Measurements from ENCODE around the gene HMGN5.

Gene HMGN5

DNA sequence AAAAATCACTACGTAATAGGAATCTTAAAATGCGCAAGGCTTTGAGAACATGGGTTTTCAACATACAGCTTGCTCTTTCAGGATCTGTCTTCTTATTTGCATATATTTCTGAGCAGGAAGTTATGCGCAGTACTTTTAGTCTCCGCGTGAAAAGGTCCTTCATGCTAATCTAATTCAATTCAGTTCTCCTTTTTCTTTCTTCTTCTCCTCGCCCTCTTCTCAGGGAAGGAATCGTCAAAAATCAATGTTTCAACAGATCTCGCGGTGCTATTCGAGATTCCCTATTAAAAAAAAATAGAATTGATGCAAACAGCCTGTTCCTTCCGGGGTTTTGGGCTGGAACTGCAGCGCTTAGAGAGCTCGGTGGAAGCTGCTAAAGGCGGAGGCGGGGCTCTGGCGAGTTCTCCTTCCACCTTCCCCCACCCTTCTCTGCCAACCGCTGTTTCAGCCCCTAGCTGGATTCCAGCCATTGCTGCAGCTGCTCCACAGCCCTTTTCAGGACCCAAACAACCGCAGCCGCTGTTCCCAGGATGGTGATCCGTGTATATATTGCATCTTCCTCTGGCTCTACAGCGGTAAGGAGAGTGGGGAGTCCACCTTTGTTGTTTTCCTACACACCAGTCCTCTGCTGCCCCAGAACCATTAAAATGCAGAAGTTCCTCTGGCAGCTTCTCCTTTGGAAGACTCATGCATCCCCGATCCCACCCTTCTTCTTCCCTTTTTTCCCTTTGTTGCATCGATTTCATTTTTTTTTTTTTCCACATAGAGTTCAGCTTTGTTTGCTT, at the start of gene HMGN5, which contains the start of gene SH3BGRL:
Gene HMGN5, minus strand, starts transcription at position 243 of the 785 bp plus-strand sequence. CDS start 80,364 bp downstream, outside the sequence.
Gene SH3BGRL, plus strand, starts transcription at position 432 of the 785 bp plus-strand sequence. Its CDS starts 99 bp downstream, at position 531.
- peak; percentile 71 for DNase-seq

GRCh38 chrX:81241753-81242152, 40.0 kb upstream of the HMGN5 start:
- no peak for DNase-seq

- DNase-seq, result no peak
Observed at GRCh38 chrX:81240701-81241331, 39.1 kb upstream of the HMGN5 start.

GRCh38 chrX:81238166-81238565, 36.5 kb upstream of the HMGN5 start:
- no peak for DNase-seq

GRCh38 chrX:81237516-81237915, 35.8 kb upstream of the HMGN5 start:
- no peak for DNase-seq

GRCh38 chrX:81232218-81232617, 30.5 kb upstream of the HMGN5 start:
- DNase-seq, result no peak

DNA sequence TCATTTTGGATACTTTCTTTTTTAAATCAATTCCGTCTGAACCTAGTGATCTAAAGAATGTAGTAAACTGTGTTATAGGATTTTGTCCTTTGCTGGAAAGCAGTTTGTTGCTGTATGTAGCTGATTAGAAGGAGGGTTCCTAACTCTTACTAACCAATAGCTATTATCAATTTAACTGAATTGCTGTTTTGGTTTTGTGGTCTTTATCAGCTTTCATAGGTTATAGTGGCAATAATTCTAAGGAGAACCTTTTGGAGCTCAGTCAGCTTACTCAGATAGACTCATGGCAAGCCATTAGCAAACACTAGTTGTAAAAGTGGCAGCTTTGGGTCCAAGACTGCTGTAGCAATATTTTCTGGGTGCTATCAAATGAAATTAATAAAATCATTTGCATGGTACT, 29.8 kb upstream of the HMGN5 start:
- DNase-seq, result no peak

GRCh38 chrX:81229901-81230300, 28.2 kb upstream of the HMGN5 start:
- DNase-seq, result no peak

- no peak for DNase-seq
Observed at GRCh38 chrX:81229229-81229628, 27.5 kb upstream of the HMGN5 start.

- no peak for DNase-seq
Observed at GRCh38 chrX:81215685-81216084, 14.0 kb upstream of the HMGN5 start.

GRCh38 chrX:81208916-81209315, 7.2 kb upstream of the HMGN5 start:
- no peak for DNase-seq

DNA sequence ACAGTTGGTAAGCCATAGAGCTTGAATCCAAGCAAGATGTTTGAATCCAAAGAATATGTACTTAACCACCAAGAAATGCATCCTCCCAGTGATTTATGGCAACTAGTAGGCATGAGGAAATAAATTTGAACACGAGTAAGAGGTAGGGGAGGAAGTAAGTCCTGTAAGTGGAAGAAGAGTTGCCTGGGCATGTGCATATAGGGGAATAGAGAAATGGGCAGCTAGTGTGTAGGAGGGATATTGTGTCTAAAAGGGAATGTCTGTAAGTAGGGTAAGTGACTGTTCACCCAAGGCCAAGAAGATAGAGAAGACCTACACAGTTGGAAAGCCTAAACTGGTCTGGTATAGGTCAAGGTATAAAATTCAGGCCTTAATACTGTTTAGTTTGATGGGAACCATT, 4.8 kb upstream of the HMGN5 start:
- DNase-seq, result no peak

- DNase-seq, result no peak
Observed at GRCh38 chrX:81205551-81205950, 3.8 kb upstream of the HMGN5 start.

DNA sequence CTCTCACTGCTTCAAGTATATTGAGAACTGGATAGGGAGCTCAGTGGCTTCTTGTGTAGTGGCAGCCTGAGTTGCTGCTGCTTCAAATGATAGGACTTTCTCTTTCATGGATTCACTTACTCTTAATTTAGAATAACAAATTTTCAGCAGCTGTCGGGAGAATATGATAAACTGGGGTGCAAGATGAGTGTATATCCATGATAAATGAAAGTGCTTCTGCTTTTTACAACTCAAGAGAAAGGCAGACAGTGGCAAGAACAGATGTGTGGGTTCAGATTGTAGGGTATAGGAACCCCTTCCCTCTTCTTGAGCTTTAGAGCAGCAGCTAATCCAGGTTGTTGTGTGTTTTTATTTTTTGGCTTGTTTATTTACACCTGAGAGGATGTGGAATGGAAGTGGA, 1.2 kb upstream of the HMGN5 start:
- DNase-seq, result no peak

- DNase-seq, result peak; percentile 1
Observed at GRCh38 chrX:81202456-81202819, 725 bp upstream of the HMGN5 start.

- no peak for DNase-seq
Observed at GRCh38 chrX:81201071-81201470, 642 bp downstream of the HMGN5 start.

GRCh38 chrX:81195712-81196111, 6.0 kb downstream of the HMGN5 start:
- DNase-seq, result peak; percentile 68

- DNase-seq, result no peak
Observed at GRCh38 chrX:81195259-81195658, 6.5 kb downstream of the HMGN5 start.

GRCh38 chrX:81174286-81174685, 27.4 kb downstream of the HMGN5 start:
- peak; percentile 1 for DNase-seq

DNA sequence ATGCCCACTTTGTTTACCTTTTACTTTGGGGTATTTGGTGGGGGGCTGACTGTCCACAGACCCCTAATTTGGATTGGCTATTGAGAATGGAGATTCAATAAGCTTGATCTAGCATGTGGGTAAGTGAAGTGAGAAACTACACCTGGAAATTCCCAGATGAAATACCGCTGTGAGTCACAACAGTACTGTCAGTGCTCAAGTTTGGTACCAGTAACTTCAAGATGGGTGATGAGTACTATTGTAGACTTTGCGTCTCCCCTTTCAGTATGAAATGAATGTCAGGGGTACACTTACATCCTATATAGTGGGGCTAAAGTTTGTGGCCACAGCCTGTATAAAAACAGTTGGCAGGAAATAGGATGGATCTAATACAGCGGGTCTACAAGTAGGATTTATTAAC, 33.3 kb downstream of the HMGN5 start:
- DNase-seq, result no peak

DNA sequence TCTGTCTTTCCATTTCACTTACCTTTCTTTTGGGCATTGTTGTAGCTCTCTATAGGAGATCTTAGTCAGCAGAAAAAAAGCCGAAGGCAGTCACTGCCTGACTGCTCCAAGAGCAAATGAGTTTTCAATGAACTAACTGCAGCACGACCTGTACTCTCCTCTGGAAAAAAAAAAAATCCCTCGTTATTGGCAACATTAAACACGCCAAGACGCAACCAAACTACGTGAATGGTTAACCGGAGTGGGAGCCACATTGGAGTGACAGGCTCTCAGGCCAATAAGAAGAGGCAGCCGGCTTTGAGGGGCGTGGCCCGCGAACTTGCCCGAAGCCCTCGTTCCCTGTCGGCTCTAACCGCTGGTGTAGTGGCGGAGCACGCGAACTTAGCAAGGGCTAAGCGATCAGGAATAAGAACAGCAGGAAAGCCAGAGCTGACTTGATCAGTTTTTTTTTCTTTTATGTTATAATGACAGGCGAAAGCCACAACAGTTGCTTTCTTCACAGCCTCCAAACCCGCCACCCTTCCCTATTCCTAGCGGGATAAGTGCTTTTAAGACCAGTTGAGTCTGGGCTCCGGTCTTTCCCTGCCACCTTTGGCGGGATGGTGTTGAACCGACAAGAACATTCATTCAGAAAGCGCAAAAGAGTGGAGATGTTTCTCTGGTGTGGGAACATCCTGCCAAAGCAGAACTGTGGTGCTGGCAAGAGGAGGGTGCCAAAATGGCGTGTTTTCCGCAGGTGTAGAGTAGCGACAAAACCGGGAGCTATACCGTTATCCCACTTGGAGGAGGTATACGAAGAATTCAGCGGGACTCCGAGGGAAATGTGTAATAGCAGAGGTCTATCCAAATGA, 80.0 kb downstream of the HMGN5 start:
- peak; percentile 91 for DNase-seq

DNA sequence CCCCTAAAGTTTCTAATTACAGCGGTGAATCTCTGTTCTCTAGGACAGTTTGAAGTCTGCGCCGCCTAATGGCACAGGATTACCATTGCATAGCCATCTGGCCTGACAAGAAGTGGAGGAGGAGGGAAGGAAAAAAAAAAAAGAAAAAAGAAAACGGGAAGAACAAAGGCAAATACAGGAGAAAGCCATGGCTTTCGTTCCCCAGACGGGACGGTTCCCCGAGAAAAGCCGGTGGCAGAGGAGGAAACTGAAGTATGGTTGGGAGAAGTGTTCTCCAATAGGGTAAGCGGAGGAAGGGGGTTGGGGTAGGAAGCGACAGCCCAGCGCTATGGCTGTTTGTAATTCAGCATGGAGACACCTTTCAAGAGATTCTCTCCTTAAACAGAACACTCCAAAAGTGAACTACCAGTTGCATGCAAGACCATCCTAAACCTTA, 80.8 kb downstream of the HMGN5 start:
- peak; percentile 11 for DNase-seq

- DNase-seq, result peak; percentile 0
Observed at GRCh38 chrX:81120258-81120935, 81.3 kb downstream of the HMGN5 start.
